ENCODE measurements around the gene ZNF513.
"Not testable (repeated sequence)": the region's sequence is repeated elsewhere in the genome, so short reads cannot be mapped to it uniquely, and the experiment has no call there.

ZNF513 gene

DNA sequence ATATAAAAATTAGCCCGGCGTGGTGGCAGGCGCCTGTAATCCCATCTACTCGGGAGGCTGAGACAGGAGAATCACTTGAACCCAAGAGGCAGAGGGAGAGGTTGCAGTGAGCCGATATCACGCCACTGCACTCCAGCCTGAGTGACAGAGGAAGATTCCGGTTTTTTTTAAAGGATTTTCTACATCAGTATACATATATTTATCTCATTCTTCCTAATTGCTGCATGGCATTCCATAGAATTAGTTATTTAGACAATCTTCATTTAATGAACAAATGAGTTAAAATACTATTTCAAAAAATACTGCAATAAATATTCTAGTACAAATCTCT, 26.0 kb downstream of the ZNF513 start:
- no peak for DNase-seq

- no peak for DNase-seq
Observed at GRCh38 chr2:27353762-27354596, 26.6 kb downstream of the ZNF513 start.

DNA sequence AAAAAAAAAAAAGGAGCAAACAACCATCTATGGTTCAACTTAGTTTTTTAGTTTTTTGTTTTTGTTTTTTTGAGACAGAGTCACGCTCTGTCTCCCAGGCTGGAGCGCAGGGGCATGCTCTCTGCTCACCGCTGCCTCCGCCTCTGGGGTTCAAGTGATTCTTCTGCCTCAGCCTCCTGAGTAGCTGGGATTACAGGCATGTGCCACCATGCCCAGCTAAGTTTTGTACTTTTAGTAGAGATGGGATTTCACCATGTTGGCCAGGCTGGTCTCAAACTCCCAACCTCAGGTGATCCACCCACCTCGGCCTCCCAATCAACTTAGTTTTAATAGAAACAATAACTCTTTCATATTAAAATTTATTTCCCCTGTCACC, 27.2 kb downstream of the ZNF513 start:
- not testable (repeated sequence) for DNase-seq

GRCh38 chr2:27351802-27352598, 28.5 kb downstream of the ZNF513 start:
- DNase-seq = no peak

GRCh38 chr2:27350106-27350693, 30.3 kb downstream of the ZNF513 start:
- DNase-seq = no peak

DNA sequence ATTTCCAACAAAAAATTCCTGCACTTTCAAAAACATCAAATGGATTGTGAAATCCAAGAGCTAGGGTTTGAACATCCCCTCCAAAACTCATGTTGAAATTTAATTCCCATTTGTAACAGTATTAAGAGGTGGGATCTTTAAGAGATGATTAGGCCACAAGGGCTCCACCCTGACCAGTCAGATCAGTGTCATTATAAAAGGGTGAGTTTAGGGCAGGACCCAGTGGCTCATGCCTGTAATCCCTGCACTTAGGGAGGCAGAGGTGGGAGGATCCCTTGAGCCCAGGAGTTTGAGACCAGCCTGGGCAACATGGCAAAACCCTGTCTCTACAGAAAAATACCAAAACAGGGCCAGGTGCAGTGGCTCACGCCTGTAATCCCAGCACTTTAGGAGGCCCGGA, 32.9 kb downstream of the ZNF513 start:
- DNase-seq = no peak

DNA sequence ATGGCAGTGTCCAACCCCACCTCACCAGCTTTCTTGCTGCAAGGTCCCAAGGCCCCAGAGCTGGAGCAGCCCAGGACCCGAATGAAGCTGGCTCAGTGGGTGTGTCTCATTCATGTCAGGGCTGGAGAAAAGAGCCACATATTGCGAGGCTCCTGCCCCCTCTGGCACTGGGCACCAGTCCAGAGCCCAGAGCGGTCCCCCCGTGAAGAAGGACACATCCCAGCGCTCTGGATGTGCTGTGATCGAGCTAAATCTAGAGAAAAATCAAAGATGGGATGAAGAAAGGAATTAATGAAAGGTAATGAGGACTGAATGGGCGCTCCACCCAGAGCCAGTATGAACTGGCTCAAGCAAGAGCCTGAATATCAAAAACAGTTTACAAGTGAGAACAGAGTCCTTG, 44.4 kb downstream of the ZNF513 start:
- no peak for DNase-seq

DNA sequence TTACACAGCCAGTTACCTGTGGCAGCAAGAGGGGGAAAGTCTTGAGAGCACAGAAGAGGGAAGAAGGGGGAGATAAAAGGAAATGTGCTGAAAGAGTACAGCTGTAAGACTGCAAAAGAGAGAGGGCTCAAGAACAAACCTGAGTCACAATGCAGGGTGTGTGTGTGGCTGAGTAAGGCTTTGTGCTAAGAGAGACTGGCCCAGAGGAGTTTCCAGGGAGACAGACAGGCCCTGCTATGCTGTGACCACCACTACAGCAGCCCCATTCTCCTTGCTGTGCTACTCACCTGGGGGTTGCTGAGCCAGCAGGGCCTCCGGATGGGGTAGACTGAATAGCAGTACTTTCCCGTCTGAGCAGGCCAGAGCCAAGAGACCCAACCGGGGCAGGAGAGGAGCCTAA, 45.2 kb downstream of the ZNF513 start:
- no peak for DNase-seq
